Medulla oblongata (tissue), 1 donor: ENCODE measurements around the gene TXNDC5.

Experiments
- DNase-seq: peaks from one replicate; pipeline ENCODE4 v3.0.0-alpha.2; 2015; ENCODE audit errors: extremely low spot score

The TXNDC5 gene

DNA sequence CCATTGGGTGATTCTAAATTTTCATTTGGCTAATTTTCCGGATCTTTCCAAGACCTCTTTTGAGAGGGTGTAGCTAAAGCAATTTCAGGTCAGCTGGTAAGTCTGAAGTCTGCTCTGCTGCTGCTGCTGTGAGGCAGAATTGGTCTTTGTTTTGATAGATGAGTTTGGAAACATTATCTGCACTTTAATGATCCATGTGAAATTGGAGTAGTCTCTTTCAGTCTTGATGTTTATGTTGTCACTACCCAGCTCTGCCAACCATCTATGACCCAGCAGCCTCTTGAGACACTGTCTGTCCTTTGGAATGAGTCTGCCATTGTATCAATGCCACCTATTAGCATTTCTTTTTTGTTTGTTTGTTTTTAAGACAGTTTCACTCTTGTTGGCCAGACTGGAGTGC, 44.1 kb downstream of the TXNDC5 start:
- DNase-seq = no peak

DNA sequence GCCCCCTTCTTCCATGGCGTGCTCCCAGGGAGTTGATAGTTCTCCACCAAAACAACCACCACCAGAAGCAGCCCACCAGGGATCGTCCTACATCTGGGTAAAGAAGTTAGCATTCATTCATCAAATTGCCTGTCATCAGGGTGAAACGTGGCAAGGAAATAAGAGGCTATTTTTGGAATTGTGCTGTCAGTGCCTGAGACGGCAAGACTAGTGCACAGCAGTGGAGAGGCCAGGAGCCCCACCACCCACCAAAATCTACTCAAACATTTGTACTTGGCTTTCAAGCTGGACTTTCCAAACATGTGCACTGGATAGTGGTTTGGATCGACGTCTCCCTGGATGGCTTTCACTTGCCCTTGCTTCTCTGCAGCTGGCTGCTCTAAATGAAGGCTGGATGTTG, 44.8 kb downstream of the TXNDC5 start:
- no peak for DNase-seq

DNA sequence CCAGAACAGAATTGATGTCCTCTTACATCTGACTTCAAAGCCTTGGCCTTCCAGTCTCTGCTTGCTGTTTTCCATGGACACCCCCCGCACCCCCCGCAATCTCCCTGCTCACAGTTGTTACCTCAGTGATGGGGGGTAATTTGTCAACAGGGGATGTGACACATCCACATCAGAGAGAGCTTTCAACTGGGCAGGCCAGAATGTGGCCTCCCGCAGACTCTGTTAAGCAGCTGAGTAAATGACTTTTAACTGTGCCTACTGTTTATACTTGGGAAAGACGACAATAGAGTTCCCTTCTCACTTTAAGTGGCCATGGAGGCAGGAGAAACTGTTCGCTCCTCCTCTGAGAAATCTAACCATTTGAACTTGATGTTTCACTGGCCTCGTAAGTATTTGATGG, 51.0 kb downstream of the TXNDC5 start:
- DNase-seq = no peak

DNA sequence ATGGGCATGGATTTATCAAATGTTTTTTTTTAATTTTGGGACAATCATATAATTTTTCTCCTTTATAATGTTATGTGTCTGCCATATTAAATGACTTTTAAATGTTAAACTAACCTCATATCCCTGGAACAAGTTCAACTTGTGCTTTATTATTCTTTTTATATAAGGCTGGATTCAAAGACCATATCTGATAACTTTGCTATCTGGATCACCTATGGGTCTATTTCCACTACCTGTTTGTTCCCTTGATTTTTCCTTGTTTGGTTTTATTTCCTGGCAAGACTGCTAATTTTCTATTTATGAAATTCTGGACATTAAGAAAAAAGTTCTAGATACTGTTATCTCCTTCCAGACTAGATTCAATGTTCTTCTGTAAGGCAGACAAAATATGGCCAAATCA, 58.8 kb downstream of the TXNDC5 start:
- DNase-seq = no peak

DNA sequence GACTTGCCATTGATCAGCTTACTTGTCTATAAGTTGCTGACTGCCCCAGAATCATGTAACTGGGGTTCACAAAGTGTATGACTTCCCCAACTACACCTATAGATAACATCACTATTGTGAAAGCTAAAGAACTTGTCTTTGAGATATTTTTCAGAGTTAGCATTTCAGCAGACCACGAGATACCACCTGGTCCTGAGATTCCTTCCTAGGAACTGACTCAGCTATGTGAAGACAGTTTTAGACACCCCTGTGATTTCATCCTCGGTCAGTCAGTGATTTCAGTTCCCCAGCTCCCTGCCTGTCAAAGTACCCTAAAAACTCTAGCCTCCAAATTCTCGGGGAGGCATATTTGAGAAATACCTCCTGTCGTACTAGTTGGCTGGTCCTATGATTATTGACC, 62.4 kb downstream of the TXNDC5 start:
- no peak for DNase-seq

DNA sequence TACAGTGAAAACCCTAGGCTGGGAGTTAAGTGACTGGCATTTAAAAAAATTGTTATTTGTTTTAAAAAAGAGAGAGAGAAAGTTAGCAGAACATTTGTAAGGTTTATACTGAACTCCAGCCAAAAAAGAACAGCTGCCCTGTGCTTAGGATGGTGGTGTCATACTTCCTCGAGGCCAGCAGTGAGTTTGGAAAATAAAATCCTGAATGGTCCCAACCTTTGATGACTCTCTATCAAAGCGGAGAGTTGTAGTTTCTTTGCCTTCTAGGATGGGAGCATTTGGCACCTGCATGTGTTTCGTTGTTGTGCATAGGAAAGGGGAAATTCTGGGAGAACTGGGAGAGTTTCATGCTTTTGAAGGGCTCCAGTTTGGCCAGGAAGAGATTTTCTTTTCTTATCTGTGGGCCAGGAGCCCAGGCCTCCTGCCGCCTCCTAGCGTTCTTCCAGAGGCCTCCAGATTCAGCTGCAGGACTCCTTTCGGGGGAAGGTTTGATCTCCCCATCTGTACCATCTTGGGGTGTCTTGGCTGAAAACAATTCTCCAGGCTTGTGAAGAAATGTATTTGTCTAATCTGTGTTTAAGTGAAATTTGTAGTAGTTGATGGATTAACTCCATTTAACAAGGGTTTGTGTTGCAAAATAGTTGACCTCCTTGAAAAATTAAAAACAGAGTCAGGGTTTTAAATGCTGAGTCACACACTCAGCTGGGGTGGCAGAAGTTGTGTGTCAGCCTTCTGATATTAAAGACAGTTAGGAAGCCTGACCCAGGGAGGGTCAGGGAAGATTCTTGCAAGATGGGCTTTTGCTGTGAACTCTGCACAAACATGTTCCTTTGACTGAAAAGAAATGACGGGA, 63.4 kb downstream of the TXNDC5 start:
- no peak for DNase-seq

DNA sequence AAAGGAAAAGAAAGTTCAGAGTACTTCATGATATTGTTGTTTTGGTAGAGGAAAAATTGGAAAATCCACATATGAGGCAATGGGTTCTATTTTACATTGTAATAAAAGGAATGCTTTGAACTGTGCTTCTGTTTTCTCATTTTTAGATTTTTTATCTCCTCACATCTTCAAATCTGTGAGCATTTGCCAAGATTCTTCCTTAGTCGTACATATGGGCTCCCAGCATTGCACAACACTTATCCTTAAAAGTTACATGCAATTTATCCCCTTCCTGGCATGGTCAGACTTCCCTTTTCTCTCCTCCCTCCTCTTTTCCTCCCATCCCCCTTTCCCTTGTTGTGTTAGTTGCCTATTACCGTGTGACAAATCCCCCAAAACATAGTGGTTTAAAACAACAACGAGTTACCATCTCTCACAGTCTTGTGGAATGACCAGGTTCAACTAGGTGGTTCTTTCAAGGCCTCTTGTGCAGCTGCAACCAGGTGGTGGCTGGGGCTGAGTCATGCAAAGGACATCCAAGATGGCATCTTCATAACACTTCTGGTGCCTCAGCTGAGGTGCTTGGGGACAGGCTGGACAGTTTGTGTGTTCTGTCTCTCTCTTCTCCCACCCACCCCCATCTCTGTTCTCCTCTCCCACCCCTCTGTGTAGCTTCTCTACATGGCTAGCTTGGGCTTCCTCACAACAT, 68.7 kb downstream of the TXNDC5 start:
- no peak for DNase-seq

DNA sequence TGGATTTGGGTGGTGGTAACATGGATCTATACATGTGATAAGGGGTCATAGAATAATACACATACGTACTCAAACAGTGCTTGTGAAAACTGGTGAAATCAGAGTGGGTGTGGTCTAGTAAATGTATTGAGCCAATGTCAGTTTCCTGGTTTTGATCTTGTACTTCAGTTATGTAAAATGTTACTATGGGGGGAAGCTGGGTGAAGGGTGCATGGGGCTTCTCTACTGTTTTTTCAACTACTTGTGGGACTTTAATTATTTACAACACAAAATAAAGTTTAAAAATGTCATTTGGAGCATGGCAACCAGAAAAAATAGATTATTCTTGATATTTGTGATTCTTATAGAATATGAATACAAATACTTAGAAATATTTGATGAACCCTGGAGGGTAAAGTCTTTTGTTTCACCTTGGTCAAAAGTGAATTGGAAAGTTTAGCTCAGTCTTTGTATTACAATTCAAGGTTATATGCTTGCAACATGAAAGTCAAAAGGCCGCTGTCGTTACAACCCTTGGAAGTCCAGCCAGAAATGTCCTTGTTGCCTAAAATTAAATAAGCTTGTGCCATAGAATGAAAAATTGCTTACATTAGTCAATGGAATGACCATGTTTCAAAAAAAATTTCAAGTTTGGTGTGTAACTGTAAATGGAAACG, 74.1 kb downstream of the TXNDC5 start:
- DNase-seq = no peak

DNA sequence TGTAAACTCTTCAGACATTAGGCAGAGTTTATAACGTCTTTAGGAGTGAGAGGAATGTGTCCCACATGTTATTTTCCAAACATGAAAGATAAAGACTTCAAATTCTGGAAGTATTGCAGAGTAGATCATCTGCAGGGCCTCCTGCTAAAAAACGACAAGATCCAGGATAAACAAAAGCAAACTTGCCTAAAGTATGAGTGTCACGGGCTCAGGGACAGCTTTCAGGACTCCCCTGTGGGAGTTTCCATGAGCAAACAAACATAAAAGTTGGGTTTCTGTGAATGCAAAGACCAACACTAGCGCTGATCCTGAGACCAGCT, 76.9 kb downstream of the TXNDC5 start:
- DNase-seq = no peak

DNA sequence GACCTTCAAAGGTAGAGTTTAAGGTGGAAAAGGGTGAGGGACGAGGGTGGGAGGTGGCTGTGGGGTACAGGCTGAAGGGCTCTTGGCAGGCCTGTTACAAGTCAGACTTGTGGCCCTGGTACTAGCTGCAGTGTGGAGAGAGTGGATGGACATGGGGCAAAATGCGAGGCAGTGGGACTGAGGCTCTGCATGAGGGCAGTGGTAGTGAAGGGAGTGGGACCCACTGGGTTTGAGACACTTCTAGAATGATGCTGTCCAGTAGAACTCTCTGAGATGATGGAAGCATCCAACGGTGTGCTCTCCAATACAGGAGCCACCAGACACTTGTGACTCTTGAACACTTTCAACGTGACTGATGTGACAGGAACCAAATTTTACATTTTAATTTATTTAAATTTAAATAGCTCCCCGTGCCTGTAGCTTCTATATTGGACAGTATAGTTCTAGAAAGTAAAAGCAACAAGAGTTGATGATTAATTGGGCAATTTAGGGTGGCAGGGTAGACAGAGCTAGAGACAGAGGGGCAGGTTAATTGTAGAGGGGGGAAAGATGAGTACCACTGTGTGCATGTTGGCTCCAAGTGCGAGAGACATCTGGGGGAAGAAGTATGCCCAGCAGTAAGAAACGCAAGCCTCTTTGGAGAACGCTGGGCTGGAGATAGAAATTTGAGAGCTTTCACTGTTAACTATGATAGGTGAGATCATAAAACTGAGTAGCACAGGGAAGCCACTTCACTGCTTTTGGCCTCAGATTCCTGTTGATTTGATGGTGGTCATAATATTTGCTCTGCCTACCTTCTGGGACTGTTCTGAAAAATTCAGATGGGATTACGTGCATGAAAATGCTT, 77.5 kb downstream of the TXNDC5 start:
- DNase-seq = no peak
